Stimulated activated CD4-positive, alpha-beta T cell treated with anti-CD3 and anti-CD28 coated beads, Interleukin-1b, Interleukin-23, amount 100 ng/mL, for 24 hours (primary cell): ENCODE data around the gene ECHDC3.
"Not testable (repeated sequence)": the region's sequence is repeated elsewhere in the genome, so short reads cannot be mapped to it uniquely, and the experiment has no call there.

Experiments
- DNase-seq, 4 experiments: peaks; one replicate each; pipeline ENCODE4 v3.0.0-alpha.2; 2020; ENCODE audit warnings: low read depth in 4 of 4, low spot score in 1 of 4

The ECHDC3 gene

GRCh38 chr10:11742009-11742778, at the start of gene ECHDC3:
Gene ECHDC3, plus strand, starts transcription at chr10:11742382. Its CDS starts 195 bp downstream, at chr10:11742577.
- peak; percentile 15 to 35 (median 27) for DNase-seq

GRCh38 chr10:11693376-11693775, 48.8 kb upstream of the ECHDC3 start:
- DNase-seq = no peak

GRCh38 chr10:11695779-11696178, 46.4 kb upstream of the ECHDC3 start:
- DNase-seq = no peak

- DNase-seq = no peak
Observed at GRCh38 chr10:11697718-11698527, 44.3 kb upstream of the ECHDC3 start.

- DNase-seq = no peak
Observed at GRCh38 chr10:11698691-11699549, 43.3 kb upstream of the ECHDC3 start.

GRCh38 chr10:11699550-11700097, 42.6 kb upstream of the ECHDC3 start:
- DNase-seq = no peak

GRCh38 chr10:11700539-11700938, 41.6 kb upstream of the ECHDC3 start:
- DNase-seq = no peak

GRCh38 chr10:11701451-11702095, 40.6 kb upstream of the ECHDC3 start:
- no peak for DNase-seq

- no peak for DNase-seq
Observed at GRCh38 chr10:11702264-11702663, 39.9 kb upstream of the ECHDC3 start.

- no peak for DNase-seq
Observed at GRCh38 chr10:11704092-11704491, 38.1 kb upstream of the ECHDC3 start.

GRCh38 chr10:11705722-11706121, 36.5 kb upstream of the ECHDC3 start:
- no peak for DNase-seq

GRCh38 chr10:11706895-11707567, 35.2 kb upstream of the ECHDC3 start:
- DNase-seq = no peak

- no peak for DNase-seq
Observed at GRCh38 chr10:11707624-11708350, 34.4 kb upstream of the ECHDC3 start.

GRCh38 chr10:11708801-11709200, 33.4 kb upstream of the ECHDC3 start:
- DNase-seq = not testable (repeated sequence)

GRCh38 chr10:11712744-11713143, 29.4 kb upstream of the ECHDC3 start:
- DNase-seq = no peak

GRCh38 chr10:11713186-11713743, 28.9 kb upstream of the ECHDC3 start:
- DNase-seq = no peak

GRCh38 chr10:11713963-11714362, 28.2 kb upstream of the ECHDC3 start:
- DNase-seq = no peak

- no peak for DNase-seq
Observed at GRCh38 chr10:11714750-11715365, 27.3 kb upstream of the ECHDC3 start.
